GM19023 (cell line): ENCODE measurements around the gene ZNF79.

ENCODE experiments used
- ATAC-seq: cut with Tn5 transposase; IDR thresholded peaks from one replicate; pipeline ENCODE4 v1.9.1; 2021; ENCODE audit warnings: mild to moderate bottlenecking, moderate library complexity; ENCODE audit not compliant: unreplicated experiment

The ZNF79 gene

DNA sequence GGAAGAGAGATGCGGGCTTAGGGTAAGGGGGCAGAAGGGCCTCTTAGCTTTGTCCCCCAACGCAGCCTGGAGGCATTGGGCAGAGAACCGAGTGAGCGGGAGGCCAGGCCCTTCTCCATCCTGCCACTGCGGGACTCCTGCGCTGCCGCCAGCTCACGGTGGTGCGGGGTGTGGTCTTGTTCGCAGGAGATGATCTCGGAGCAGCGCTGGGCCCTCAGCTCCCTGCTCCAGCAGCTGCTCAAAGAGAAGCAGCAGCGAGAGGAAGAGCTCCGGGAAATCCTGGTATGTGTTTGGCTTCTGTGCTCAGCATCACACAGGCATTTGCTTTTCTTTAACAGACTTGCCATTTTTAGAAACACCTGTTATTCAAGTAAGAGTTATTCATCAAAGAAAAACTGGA, 68.4 kb downstream of the ZNF79 start:
- no peak for ATAC-seq

DNA sequence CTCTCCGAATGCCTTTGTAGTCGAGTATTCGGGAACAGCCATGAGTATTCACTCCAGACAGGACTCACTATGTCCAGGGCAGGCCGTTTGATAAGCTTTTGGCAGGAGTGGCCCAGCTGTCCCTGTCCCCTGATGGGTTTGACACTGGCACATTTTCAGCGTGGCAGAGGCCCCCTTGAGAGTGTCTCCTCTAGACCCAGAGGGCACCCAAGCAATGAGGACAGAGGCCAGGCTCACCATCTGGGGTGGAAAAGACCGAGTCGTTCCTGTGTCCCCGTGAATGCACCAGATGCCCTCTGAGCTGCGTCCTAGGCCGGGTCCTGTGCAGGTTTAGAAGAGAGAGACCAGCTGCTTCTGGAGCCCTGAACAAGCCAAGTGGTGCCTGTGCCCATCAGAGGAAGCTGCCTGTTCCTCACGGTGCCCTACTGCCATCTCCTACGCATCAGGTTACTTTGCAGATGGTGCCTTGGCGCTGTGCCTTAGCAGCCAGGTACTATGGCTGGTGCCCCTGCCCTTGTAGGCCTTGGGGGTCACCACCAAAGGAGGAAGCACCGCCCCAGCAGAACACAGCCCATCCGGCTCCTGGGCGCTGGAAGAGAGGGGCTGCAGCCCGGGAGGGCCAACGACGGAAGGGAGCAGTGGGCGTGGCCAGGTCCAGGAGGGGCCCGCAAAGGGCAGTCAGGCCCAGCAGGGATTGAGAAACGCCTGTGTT, 69.6 kb downstream of the ZNF79 start:
- ATAC-seq: no peak

DNA sequence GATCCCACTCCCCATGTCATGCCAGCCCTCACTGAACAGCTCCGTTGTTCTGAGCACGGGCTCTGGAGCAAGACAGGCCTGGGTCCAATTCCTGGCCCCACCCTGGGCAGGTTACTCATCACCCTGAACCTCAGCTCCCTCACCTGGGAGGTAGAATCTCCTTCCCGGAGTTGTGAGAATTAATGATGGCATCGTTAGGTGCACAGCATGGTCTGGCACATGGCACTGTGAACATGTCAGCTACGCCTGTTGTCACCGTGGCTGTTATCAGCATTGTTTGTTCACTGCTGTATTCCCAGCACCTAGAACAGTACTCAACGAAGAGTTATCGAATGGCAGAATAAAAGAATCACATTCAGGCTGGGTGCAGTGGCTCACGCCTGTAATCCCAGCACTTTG, 70.1 kb downstream of the ZNF79 start:
- no peak for ATAC-seq
